ENCODE data around the gene GLI3. TPM values are rescaled to one million over a fixed set of nuclear protein-coding genes. Genes with fewer than 3 reads are reported as not detected.

Gene GLI3
- total RNA-seq, 1 experiment from 2014 or later, result 46.2 TPM

- TF ChIP-seq, protein P1, sequence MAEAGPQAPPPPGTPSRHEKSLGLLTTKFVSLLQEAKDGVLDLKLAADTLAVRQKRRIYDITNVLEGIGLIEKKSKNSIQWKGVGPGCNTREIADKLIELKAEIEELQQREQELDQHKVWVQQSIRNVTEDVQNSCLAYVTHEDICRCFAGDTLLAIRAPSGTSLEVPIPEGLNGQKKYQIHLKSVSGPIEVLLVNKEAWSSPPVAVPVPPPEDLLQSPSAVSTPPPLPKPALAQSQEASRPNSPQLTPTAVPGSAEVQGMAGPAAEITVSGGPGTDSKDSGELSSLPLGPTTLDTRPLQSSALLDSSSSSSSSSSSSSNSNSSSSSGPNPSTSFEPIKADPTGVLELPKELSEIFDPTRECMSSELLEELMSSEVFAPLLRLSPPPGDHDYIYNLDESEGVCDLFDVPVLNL (CRISPR knock-in tag; IDR thresholded peaks at IDR 0.05; ENCODE audit: borderline replicate concordance, low read depth), result no peak
- TF ChIP-seq MYBL2 (CRISPR knock-in tag; IDR thresholded peaks at IDR 0.05), result no peak
- TF ChIP-seq NFYB (CRISPR knock-in tag; conservative IDR thresholded peaks at IDR 0.05; ENCODE audit: low read depth), result no peak
- TF ChIP-seq, protein P2, sequence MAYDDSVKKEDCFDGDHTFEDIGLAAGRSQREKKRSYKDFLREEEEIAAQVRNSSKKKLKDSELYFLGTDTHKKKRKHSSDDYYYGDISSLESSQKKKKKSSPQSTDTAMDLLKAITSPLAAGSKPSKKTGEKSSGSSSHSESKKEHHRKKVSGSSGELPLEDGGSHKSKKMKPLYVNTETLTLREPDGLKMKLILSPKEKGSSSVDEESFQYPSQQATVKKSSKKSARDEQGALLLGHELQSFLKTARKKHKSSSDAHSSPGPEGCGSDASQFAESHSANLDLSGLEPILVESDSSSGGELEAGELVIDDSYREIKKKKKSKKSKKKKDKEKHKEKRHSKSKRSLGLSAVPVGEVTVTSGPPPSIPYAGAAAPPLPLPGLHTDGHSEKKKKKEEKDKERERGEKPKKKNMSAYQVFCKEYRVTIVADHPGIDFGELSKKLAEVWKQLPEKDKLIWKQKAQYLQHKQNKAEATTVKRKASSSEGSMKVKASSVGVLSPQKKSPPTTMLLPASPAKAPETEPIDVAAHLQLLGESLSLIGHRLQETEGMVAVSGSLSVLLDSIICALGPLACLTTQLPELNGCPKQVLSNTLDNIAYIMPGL (CRISPR knock-in tag; IDR thresholded peaks at IDR 0.05), result no peak
- TF ChIP-seq ZSCAN18 (CRISPR knock-in tag; IDR thresholded peaks at IDR 0.05), result no peak
- no peak for TF ChIP-seq CREM (CRISPR knock-in tag; IDR thresholded peaks at IDR 0.05)
- TF ChIP-seq FOXK1 (CRISPR knock-in tag; IDR thresholded peaks at IDR 0.05), result no peak
- TF ChIP-seq, protein P3, sequence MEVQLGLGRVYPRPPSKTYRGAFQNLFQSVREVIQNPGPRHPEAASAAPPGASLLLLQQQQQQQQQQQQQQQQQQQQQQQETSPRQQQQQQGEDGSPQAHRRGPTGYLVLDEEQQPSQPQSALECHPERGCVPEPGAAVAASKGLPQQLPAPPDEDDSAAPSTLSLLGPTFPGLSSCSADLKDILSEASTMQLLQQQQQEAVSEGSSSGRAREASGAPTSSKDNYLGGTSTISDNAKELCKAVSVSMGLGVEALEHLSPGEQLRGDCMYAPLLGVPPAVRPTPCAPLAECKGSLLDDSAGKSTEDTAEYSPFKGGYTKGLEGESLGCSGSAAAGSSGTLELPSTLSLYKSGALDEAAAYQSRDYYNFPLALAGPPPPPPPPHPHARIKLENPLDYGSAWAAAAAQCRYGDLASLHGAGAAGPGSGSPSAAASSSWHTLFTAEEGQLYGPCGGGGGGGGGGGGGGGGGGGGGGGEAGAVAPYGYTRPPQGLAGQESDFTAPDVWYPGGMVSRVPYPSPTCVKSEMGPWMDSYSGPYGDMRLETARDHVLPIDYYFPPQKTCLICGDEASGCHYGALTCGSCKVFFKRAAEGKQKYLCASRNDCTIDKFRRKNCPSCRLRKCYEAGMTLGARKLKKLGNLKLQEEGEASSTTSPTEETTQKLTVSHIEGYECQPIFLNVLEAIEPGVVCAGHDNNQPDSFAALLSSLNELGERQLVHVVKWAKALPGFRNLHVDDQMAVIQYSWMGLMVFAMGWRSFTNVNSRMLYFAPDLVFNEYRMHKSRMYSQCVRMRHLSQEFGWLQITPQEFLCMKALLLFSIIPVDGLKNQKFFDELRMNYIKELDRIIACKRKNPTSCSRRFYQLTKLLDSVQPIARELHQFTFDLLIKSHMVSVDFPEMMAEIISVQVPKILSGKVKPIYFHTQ (CRISPR knock-in tag; IDR thresholded peaks at IDR 0.05), result no peak
Observed at GRCh38 chr7:41975849-41976248, 261.2 kb downstream of the GLI3 start (continued).

- Mint-ChIP-seq H3K9me3 (no peaks in the 10 kb centered on the region), H3K27ac (no peak overlapping the region), H3K4me3 (no peak overlapping the region), H3K36me3 (peaks cover 21% of the 10 kb centered on the region), H3K27me3 (ENCODE audit: low read depth) (no peaks in the 10 kb centered on the region), H3K4me1 (peaks cover 10% of the 10 kb centered on the region)
- DNase-seq (ENCODE audit: low spot score) (no peak), ATAC-seq (no peak)
- CTCF ChIA-PET, result interaction anchor here (1.9 to 2.5 kb wide), 2 partner anchors 32 to 34 kb away, joined by 10 to 19 read pairs; no protein-coding TSS in a partner anchor
- POLR2A ChIA-PET, result no interaction called here
- no peak for TF ChIP-seq SMAD3 (CRISPR knock-in tag; IDR thresholded peaks at IDR 0.05; ENCODE audit: borderline replicate concordance)
- TF ChIP-seq JUN (CRISPR knock-in tag; IDR thresholded peaks at IDR 0.05), result no peak
- no peak for TF ChIP-seq SOX15 (CRISPR knock-in tag; IDR thresholded peaks at IDR 0.05)
- no peak for TF ChIP-seq ZBTB43 (CRISPR knock-in tag; IDR thresholded peaks at IDR 0.05)
- no peak for TF ChIP-seq TEAD1 (CRISPR knock-in tag; IDR thresholded peaks at IDR 0.05)
- no peak for TF ChIP-seq CTCF (IDR thresholded peaks at IDR 0.05)
- no peak for TF ChIP-seq SMAD4 (CRISPR knock-in tag; IDR thresholded peaks at IDR 0.05)
Observed at GRCh38 chr7:41974870-41975557, 262.0 kb downstream of the GLI3 start.

All from WTC11 (cell line).